SK-N-SH (cell line): Measurements from ENCODE around the gene LYZ. TPM values are rescaled to one million over a fixed set of nuclear protein-coding genes. Genes with fewer than 3 reads are reported as not detected.

Experiments used
- CTCF ChIA-PET: fragments of 300-600, 350-600 bp; formaldehyde crosslinking; extraction: SDS; loops from one replicate; lab custom pipeline; 2021; lab: Yijun Ruan, JAX
- POLR2A ChIA-PET: fragments of 350-600 bp; sonication (Branson Sonifier 250); formaldehyde crosslinking; extraction: SDS; loops from one replicate; lab custom pipeline; 2020; ENCODE audit warnings: antibody characterized with exemption, inconsistent platforms; lab: Yijun Ruan, JAX
- DNase-seq: peaks from one replicate; pipeline ENCODE4 v3.0.0; 2012
- H2AFZ ChIP-seq: fragments of 200-600 bp; sonication (generic); 2 replicates; pipeline ENCODE4 v1.8.1; 2016; ENCODE audit warnings: antibody characterized with exemption, mild to moderate bottlenecking, low read depth
- H3F3A ChIP-seq: fragments of 200-600 bp; sonication (generic); replicated peaks from 2 replicates; pipeline ENCODE3; 2016; ENCODE audit warnings: antibody characterized with exemption, mild to moderate bottlenecking; ENCODE audit not compliant: insufficient read depth
- H3K27ac ChIP-seq, 2 experiments: fragments of 200-500 bp in 1 of 2; fragments of 200-600 bp in 1 of 2; sonication (Bioruptor generic) in 1 of 2; sonication (generic), shearing (Covaris generic) in 1 of 2; 2 replicates each; pipeline versions ENCODE4 v1.5.1 to v1.6.1; 2014 to 2016; ENCODE audit warnings: low read depth in 2 of 2, inconsistent platforms in 1 of 2, low read length in 1 of 2, mild to moderate bottlenecking in 1 of 2, mixed read lengths in 1 of 2
- H3K27me3 ChIP-seq: fragments of 200-600 bp; sonication (generic), shearing (Covaris generic); 2 replicates; pipeline ENCODE4 v1.6.1; 2016; ENCODE audit warnings: mixed run types; ENCODE audit not compliant: insufficient read depth
- H3K36me3 ChIP-seq, 2 experiments: fragments of 200-500 bp in 1 of 2; fragments of 200-600 bp in 1 of 2; sonication (Bioruptor generic) in 1 of 2; sonication (generic) in 1 of 2; replicated peaks in 1 of 2; 2 replicates each; pipeline versions ENCODE3 to v1.5.1; 2014 to 2016; ENCODE audit warnings: low read length in 1 of 2, mild to moderate bottlenecking in 1 of 2; ENCODE audit not compliant: insufficient read depth in 2 of 2, control insufficient read depth in 1 of 2
- H3K4me1 ChIP-seq, 2 experiments: fragments of 200-500 bp in 1 of 2; fragments of 200-600 bp in 1 of 2; sonication (Bioruptor generic) in 1 of 2; sonication (generic), shearing (Covaris generic) in 1 of 2; 2 replicates each; pipeline versions ENCODE4 v1.5.1 to v1.6.1; 2014 to 2016; ENCODE audit warnings: low read depth in 1 of 2, low read length in 1 of 2, mixed run types in 1 of 2; ENCODE audit not compliant: insufficient read depth in 2 of 2, control insufficient read depth in 1 of 2
- H3K4me2 ChIP-seq: fragments of 200-600 bp; sonication (generic), shearing (Covaris generic); 2 replicates; pipeline ENCODE4 v1.6.1; 2017; ENCODE audit warnings: mixed run types
- H3K4me3 ChIP-seq, 2 experiments: fragments of 200-500 bp in 1 of 2; fragments of 200-600 bp in 1 of 2; sonication (Bioruptor generic) in 1 of 2; sonication (generic), shearing (Covaris generic) in 1 of 2; 2 replicates each; pipeline versions ENCODE4 v1.5.1 to v1.8.1; 2014 to 2016; ENCODE audit warnings: low read depth in 2 of 2, inconsistent platforms in 1 of 2, low read length in 1 of 2, mild to moderate bottlenecking in 1 of 2, mixed read lengths in 1 of 2, moderate library complexity in 1 of 2
- H3K79me2 ChIP-seq: fragments of 200-600 bp; sonication (generic); 2 replicates; pipeline ENCODE4 v1.8.1; 2017; ENCODE audit warnings: mild to moderate bottlenecking; ENCODE audit not compliant: insufficient read depth
- H3K9ac ChIP-seq: fragments of 200-600 bp; sonication (generic); 2 replicates; pipeline ENCODE4 v1.6.1; 2017; ENCODE audit warnings: mixed run types
- H3K9me2 ChIP-seq: fragments of 200-600 bp; sonication (generic); 2 replicates; pipeline ENCODE4 v1.6.1; 2017; ENCODE audit warnings: mixed run types
- H3K9me3 ChIP-seq: fragments of 200-600 bp; sonication (generic); 2 replicates; pipeline ENCODE4 v1.6.1; 2017; ENCODE audit warnings: mixed run types, mild to moderate bottlenecking, moderate library complexity
- H4K20me1 ChIP-seq: fragments of 200-600 bp; sonication (generic); 2 replicates; pipeline ENCODE4 v1.6.1; 2017; ENCODE audit warnings: mild to moderate bottlenecking, mixed run types; ENCODE audit not compliant: insufficient read depth
- CHD2 ChIP-seq: fragments of 150-350 bp; IDR thresholded peaks from 2 replicates; pipeline ENCODE4 v1.6.1; 2018; ENCODE audit warnings: low read length; ENCODE audit not compliant: partially characterized antibody
- ELF1 ChIP-seq: IDR thresholded peaks from 2 replicates; pipeline ENCODE4 v1.4.0; 2012
- EZH2phosphoT487 ChIP-seq: fragments of 200-600 bp; sonication (generic); IDR thresholded peaks from 2 replicates; pipeline ENCODE4 v1.6.1; 2017; ENCODE audit warnings: low read depth, mixed run types, mild to moderate bottlenecking, antibody characterized with exemption, moderate library complexity, borderline replicate concordance
- FOXJ3 ChIP-seq: sonication (generic); formaldehyde crosslinking; IDR thresholded peaks from 2 replicates; pipeline ENCODE4 v1.5.1; 2020; ENCODE audit warnings: mild to moderate bottlenecking, missing genetic modification reagents
- FOXM1 ChIP-seq: IDR thresholded peaks from 2 replicates; pipeline ENCODE4 v1.4.0; 2012; ENCODE audit warnings: low read depth, mild to moderate bottlenecking
- GABPA ChIP-seq: IDR thresholded peaks from 2 replicates; pipeline ENCODE4 v1.4.0; 2012; ENCODE audit warnings: low read depth, mild to moderate bottlenecking
- IRF3 ChIP-seq: fragments of 150-350 bp; IDR thresholded peaks from 2 replicates; pipeline ENCODE4 v1.6.1; 2016; ENCODE audit warnings: mild to moderate bottlenecking, low read depth, low read length
- MAX ChIP-seq: IDR thresholded peaks from 2 replicates; pipeline ENCODE4 v1.4.0; 2012; ENCODE audit warnings: low read depth
- MEF2A ChIP-seq: IDR thresholded peaks from 2 replicates; pipeline ENCODE4 v1.4.0; 2012; ENCODE audit warnings: low read depth, borderline replicate concordance
- MXI1 ChIP-seq: IDR thresholded peaks from 2 replicates; pipeline ENCODE4 v1.6.1; 2012; ENCODE audit warnings: mild to moderate bottlenecking, low read depth, low read length, improper control_type of control experiment
- NRF1 ChIP-seq: IDR thresholded peaks from 2 replicates; pipeline ENCODE4 v1.6.1; 2012; ENCODE audit warnings: low read depth, mild to moderate bottlenecking, low read length
- PBX3 ChIP-seq: IDR thresholded peaks from 2 replicates; pipeline ENCODE4; 2012
- POLR2AphosphoS5 ChIP-seq: IDR thresholded peaks from 2 replicates; pipeline ENCODE4 v1.6.1; 2012; ENCODE audit warnings: low read depth, low read length
- RAD21 ChIP-seq: IDR thresholded peaks from 2 replicates; pipeline ENCODE4 v1.6.1; 2012; ENCODE audit warnings: mild to moderate bottlenecking, low read length
- RCOR1 ChIP-seq: fragments of 150-350 bp; IDR thresholded peaks from 2 replicates; pipeline ENCODE4 v1.6.1; 2017; ENCODE audit warnings: antibody characterized with exemption, low read length
- RFX5 ChIP-seq: IDR thresholded peaks from 2 replicates; pipeline ENCODE4 v1.6.1; 2012; ENCODE audit warnings: mild to moderate bottlenecking, improper control_type of control experiment, low read length
- SIN3A ChIP-seq: IDR thresholded peaks from 2 replicates; pipeline ENCODE4 v1.6.1; 2012; ENCODE audit warnings: low read depth, mild to moderate bottlenecking, low read length, moderate library complexity, borderline replicate concordance
- SMC3 ChIP-seq: IDR thresholded peaks from 2 replicates; pipeline ENCODE4 v1.6.1; 2012; ENCODE audit warnings: low read depth, low read length, improper control_type of control experiment
- TAF1 ChIP-seq: IDR thresholded peaks from 2 replicates; pipeline ENCODE4 v1.6.1; 2012; ENCODE audit warnings: low read depth, mild to moderate bottlenecking, low read length, moderate library complexity, borderline replicate concordance
- TEAD4 ChIP-seq: IDR thresholded peaks from 2 replicates; pipeline ENCODE4 v1.4.0; 2012; ENCODE audit warnings: mild to moderate bottlenecking, borderline replicate concordance; ENCODE audit not compliant: insufficient read depth
- USF1 ChIP-seq: IDR thresholded peaks from 2 replicates; pipeline ENCODE4 v1.4.0; 2012; ENCODE audit warnings: low read depth, borderline replicate concordance
- ZBTB33 ChIP-seq: IDR thresholded peaks from 2 replicates; pipeline ENCODE4 v1.4.0; 2012; ENCODE audit warnings: low read depth, borderline replicate concordance
- WGBS: methylation state at CpG from one replicate; pipeline ENCODE4 v1.1.6; 2017; ENCODE audit warnings: low lambda C conversion rate; 5-methylcytosine and 5-hydroxymethylcytosine counted together
- polyA plus RNA-seq, 3 experiments: library from polyadenylated mRNA; depleted of rRNA; stranded (reverse); fragments of >200 nt; gene quantifications; 2 replicates each; pipeline ENCODE4 v1.2.3, GENCODE V29; 2012

LYZ gene
- polyA plus RNA-seq, 1 of the 3 experiments (the other 2 are of a cell fraction): not detected

GRCh38 chr12:69328426-69328825 lies 19.8 kb upstream of the LYZ start:
- POLR2A ChIA-PET: no interaction called here
- H4K20me1 ChIP-seq: no peaks in the 10 kb centered on the region
- no peaks in the 10 kb centered on the region for H3K9me2 ChIP-seq
- H3K27me3 ChIP-seq: peaks cover 9% of the 10 kb centered on the region; the same call in 1 of the 2 replicates
- no peak overlapping the region for H3K4me3 ChIP-seq
- H3K4me2 ChIP-seq: no peak overlapping the region
- WGBS: 84% methylated on average over 3 of the region's 3 CpGs
- no peaks in the 10 kb centered on the region for H3F3A ChIP-seq
- TF ChIP-seq GABPA (no peak), RFX5 (no peak), POLR2AphosphoS5 (no peak), USF1 (no peak), PBX3 (no peak), FOXM1 (no peak), RCOR1 (no peak), CHD2 (no peak), SIN3A (no peak), EZH2phosphoT487 (no peak)
- DNase-seq: no peak
- no peak overlapping the region for H3K9ac ChIP-seq
- H3K36me3 ChIP-seq: no peaks in the 10 kb centered on the region
- H3K9me3 ChIP-seq: no peaks in the 10 kb centered on the region
- CTCF ChIA-PET: no interaction called here
- no peaks in the 10 kb centered on the region; a peak in 1 of 4 replicates for H3K4me1 ChIP-seq
- no peaks in the 10 kb centered on the region for H3K79me2 ChIP-seq
- no peak overlapping the region for H2AFZ ChIP-seq
- no peak overlapping the region for H3K27ac ChIP-seq

GRCh38 chr12:69329669-69330428 lies 18.3 kb upstream of the LYZ start:
- peaks cover 9% of the 10 kb centered on the region; the same call in 1 of the 2 replicates for H3K27me3 ChIP-seq
- DNase-seq: no peak
- no peak overlapping the region for H3K9ac ChIP-seq
- H3K79me2 ChIP-seq: no peaks in the 10 kb centered on the region
- H3K4me1 ChIP-seq: no peaks in the 10 kb centered on the region; a peak in 1 of 4 replicates
- H3F3A ChIP-seq: no peaks in the 10 kb centered on the region
- CTCF ChIA-PET: interaction anchor here (1.0 kb wide), 1 partner anchor 28 kb away, joined by 4 read pairs; no protein-coding TSS in a partner anchor
- no peaks in the 10 kb centered on the region for H3K36me3 ChIP-seq
- H4K20me1 ChIP-seq: no peaks in the 10 kb centered on the region
- H3K9me2 ChIP-seq: no peaks in the 10 kb centered on the region
- POLR2A ChIA-PET: no interaction called here
- H3K4me3 ChIP-seq: no peak overlapping the region
- H3K4me2 ChIP-seq: no peak overlapping the region
- TF ChIP-seq MAX: no peak
- TF ChIP-seq TEAD4: no peak
- no peak for TF ChIP-seq NRF1
- no peak for TF ChIP-seq MXI1
- no peak for TF ChIP-seq RAD21
- no peak for TF ChIP-seq ELF1
- TF ChIP-seq TAF1: no peak
- TF ChIP-seq FOXJ3 (CRISPR knock-in tag): no peak
- no peak for TF ChIP-seq IRF3
- no peak for TF ChIP-seq MEF2A
- no peak for TF ChIP-seq ZBTB33
- TF ChIP-seq SMC3: no peak
- TF ChIP-seq POLR2AphosphoS5: no peak
- TF ChIP-seq RFX5: no peak
- H2AFZ ChIP-seq: no peak overlapping the region
- 68% methylated on average over 8 of the region's 8 CpGs for WGBS
- no peaks in the 10 kb centered on the region for H3K9me3 ChIP-seq
- H3K27ac ChIP-seq: no peak overlapping the region
